H1 (cell line): Measurements from ENCODE around the gene C1orf21. TPM values are rescaled to one million over a fixed set of nuclear protein-coding genes. Genes with fewer than 3 reads are reported as not detected.

Experiments
- CTCF ChIA-PET: fragments of 300-600 bp; sonication (Branson Sonifier 250); formaldehyde crosslinking; loops from one replicate; lab custom pipeline; 2021; ENCODE audit not compliant: partially characterized antibody; lab: Charles Lee
- POLR2A ChIA-PET: fragments of 300-600 bp; sonication (Branson Sonifier 250); formaldehyde crosslinking; loops from one replicate; lab custom pipeline; 2021; ENCODE audit warnings: inconsistent platforms; ENCODE audit not compliant: partially characterized antibody; lab: Charles Lee
- DNase-seq, 2 experiments: peaks; one replicate each; pipeline versions ENCODE4 v3.0.0 to v3.0.0-alpha.2; 2010 to 2022; ENCODE audit warnings: low spot score in 2 of 2, low read depth in 1 of 2, mixed read lengths in 1 of 2
- FAIRE-seq: peaks from 2 replicates; lab custom pipeline; 2011; peaks lifted over from hg19 to GRCh38; lab: Jason Lieb, UNC
- H2AFZ ChIP-seq: 2 replicates; pipeline ENCODE4 v1.8.1; 2012; ENCODE audit warnings: low read length, inconsistent platforms
- H2AK5ac ChIP-seq: 2 replicates; pipeline ENCODE4 v1.6.1; 2013; ENCODE audit warnings: low read depth, low read length
- H2BK120ac ChIP-seq: replicated peaks from 2 replicates; pipeline ENCODE3; 2013; ENCODE audit warnings: low read depth, low read length, inconsistent platforms
- H2BK12ac ChIP-seq: 2 replicates; pipeline ENCODE4 v1.6.1; 2013; ENCODE audit warnings: low read depth, low read length
- H2BK15ac ChIP-seq: 2 replicates; pipeline ENCODE4 v1.6.1; 2013; ENCODE audit warnings: low read length
- H2BK20ac ChIP-seq: 2 replicates; pipeline ENCODE4 v1.6.1; 2013; ENCODE audit warnings: low read length
- H2BK5ac ChIP-seq: 2 replicates; pipeline ENCODE4 v1.6.1; 2013; ENCODE audit warnings: low read depth, low read length
- H3K14ac ChIP-seq: 2 replicates; pipeline ENCODE4 v1.6.1; 2013; ENCODE audit warnings: inconsistent platforms; ENCODE audit not compliant: insufficient read length
- H3K18ac ChIP-seq: 2 replicates; pipeline ENCODE4 v1.6.1; 2013; ENCODE audit warnings: low read length; ENCODE audit errors: extremely low read depth
- H3K23ac ChIP-seq: 2 replicates; pipeline ENCODE4 v1.6.1; 2013; ENCODE audit warnings: inconsistent platforms; ENCODE audit not compliant: insufficient read length
- H3K23me2 ChIP-seq: 2 replicates; pipeline ENCODE4 v1.6.1; 2013; ENCODE audit warnings: low read depth, low read length
- H3K27ac ChIP-seq: 2 replicates; pipeline ENCODE4 v1.6.1; 2011; ENCODE audit warnings: low read depth, low read length, inconsistent platforms
- H3K27me3 ChIP-seq, 4 experiments: replicated peaks in 1 of 4; 1 replicate in 1 of 4; 2 replicates in 3 of 4; pipeline versions ENCODE4 v1.6.1 to v1.8.1; 2011 to 2013; ENCODE audit warnings: low read length in 3 of 4, mild to moderate bottlenecking in 3 of 4, inconsistent platforms in 2 of 4, mixed read lengths in 2 of 4, moderate library complexity in 1 of 4; ENCODE audit not compliant: control insufficient read depth in 3 of 4, insufficient read depth in 3 of 4; ENCODE audit errors: extremely low read depth in 1 of 4
- H3K36me3 ChIP-seq, 4 experiments: 2 replicates each; pipeline versions ENCODE4 v1.6.1 to v1.8.1; 2011 to 2013; ENCODE audit warnings: mild to moderate bottlenecking in 4 of 4, low read length in 3 of 4, moderate library complexity in 2 of 4, control low read depth in 1 of 4, inconsistent platforms in 1 of 4; ENCODE audit not compliant: insufficient read depth in 4 of 4, control insufficient read depth in 2 of 4
- H3K4ac ChIP-seq: replicated peaks from 2 replicates; pipeline ENCODE3; 2013; ENCODE audit warnings: low read length, low read depth, mixed read lengths, inconsistent platforms; ENCODE audit not compliant: insufficient read length
- H3K4me1 ChIP-seq, 4 experiments: replicated peaks in 1 of 4; 1 replicate in 1 of 4; 2 replicates in 3 of 4; pipeline versions ENCODE4 v1.6.1 to v1.8.1; 2011 to 2013; ENCODE audit warnings: low read length in 3 of 4, inconsistent platforms in 2 of 4, mixed read lengths in 1 of 4; ENCODE audit not compliant: insufficient read depth in 4 of 4, control insufficient read depth in 3 of 4
- H3K4me2 ChIP-seq, 2 experiments: 2 replicates each; pipeline versions ENCODE4 v1.6.1 to v1.8.1; 2011 to 2013; ENCODE audit warnings: low read depth in 2 of 2, low read length in 2 of 2, control low read depth in 1 of 2, inconsistent platforms in 1 of 2, mild to moderate bottlenecking in 1 of 2; ENCODE audit not compliant: insufficient read depth in 1 of 2
- H3K4me3 ChIP-seq, 4 experiments: fragments of 200-600, 300-600 bp in 1 of 4; sonication (generic), shearing (Covaris generic), sonication (Bioruptor Twin) in 1 of 4; 2 replicates each; pipeline versions ENCODE4 v1.5.1 to v1.8.1; 2011 to 2016; ENCODE audit warnings: low read length in 4 of 4, low read depth in 3 of 4, control low read depth in 2 of 4, inconsistent platforms in 2 of 4, mild to moderate bottlenecking in 2 of 4, mixed read lengths in 1 of 4, moderate library complexity in 1 of 4; ENCODE audit not compliant: insufficient read depth in 2 of 4; ENCODE audit errors: extremely low read depth in 1 of 4
- H3K56ac ChIP-seq: replicated peaks from 2 replicates; pipeline ENCODE3; 2013; ENCODE audit warnings: low read depth, mild to moderate bottlenecking, mixed read lengths, low read length, inconsistent platforms; ENCODE audit not compliant: insufficient read length
- H3K79me1 ChIP-seq: 2 replicates; pipeline ENCODE4 v1.6.1; 2013; ENCODE audit warnings: low read depth, low read length, control low read depth
- H3K79me2 ChIP-seq, 2 experiments: 2 replicates each; pipeline versions ENCODE4 v1.6.1 to v1.8.1; 2012 to 2013; ENCODE audit warnings: low read length in 2 of 2, mild to moderate bottlenecking in 2 of 2, inconsistent platforms in 1 of 2; ENCODE audit not compliant: insufficient read depth in 2 of 2, control insufficient read depth in 1 of 2
- H3K9ac ChIP-seq, 4 experiments: replicated peaks in 1 of 4; 1 replicate in 1 of 4; 2 replicates in 3 of 4; pipeline versions ENCODE4 v1.6.1 to v1.8.1; 2011 to 2013; ENCODE audit warnings: low read depth in 3 of 4, low read length in 3 of 4, control low read depth in 2 of 4, mild to moderate bottlenecking in 2 of 4, moderate library complexity in 2 of 4, inconsistent platforms in 1 of 4; ENCODE audit errors: extremely low read depth in 1 of 4
- H3K9me3 ChIP-seq, 2 experiments: 2 replicates each; pipeline versions ENCODE4 v1.6.1 to v1.8.1; 2012 to 2013; ENCODE audit warnings: mild to moderate bottlenecking in 2 of 2, moderate library complexity in 2 of 2, control low read depth in 1 of 2, inconsistent platforms in 1 of 2, low read depth in 1 of 2, low read length in 1 of 2, mixed read lengths in 1 of 2; ENCODE audit not compliant: insufficient read depth in 2 of 2
- H4K20me1 ChIP-seq, 2 experiments: replicated peaks in 1 of 2; 2 replicates each; pipeline versions ENCODE3 to v1.8.1; 2011 to 2013; ENCODE audit warnings: inconsistent platforms in 2 of 2, low read length in 2 of 2, mild to moderate bottlenecking in 1 of 2; ENCODE audit not compliant: insufficient read depth in 2 of 2, control insufficient read depth in 1 of 2
- H4K5ac ChIP-seq: 2 replicates; pipeline ENCODE4 v1.6.1; 2013; ENCODE audit warnings: low read length, low read depth, mixed read lengths, inconsistent platforms; ENCODE audit not compliant: insufficient read length
- H4K8ac ChIP-seq: 2 replicates; pipeline ENCODE4 v1.8.0; 2013; ENCODE audit warnings: mild to moderate bottlenecking, moderate library complexity, low read length, inconsistent platforms; ENCODE audit not compliant: insufficient read depth; ENCODE audit errors: extremely low read depth
- H4K91ac ChIP-seq: replicated peaks from 2 replicates; pipeline ENCODE3; 2013; ENCODE audit warnings: low read length, mixed read lengths, inconsistent platforms; ENCODE audit not compliant: insufficient read length
- CTBP2 ChIP-seq: IDR thresholded peaks from 2 replicates; pipeline ENCODE4 v1.7.0; 2011; ENCODE audit warnings: borderline replicate concordance, mild to moderate bottlenecking, moderate library complexity, mixed read lengths, low read length; ENCODE audit not compliant: insufficient read depth, insufficient read length
- EGR1 ChIP-seq: IDR thresholded peaks from 2 replicates; pipeline ENCODE4 v1.6.1; 2011; ENCODE audit warnings: low read depth, low read length, borderline replicate concordance
- KDM1A ChIP-seq: fragments of 200-600, 300-600 bp; sonication (generic); IDR thresholded peaks from 2 replicates; pipeline ENCODE4 v1.7.1; 2016; ENCODE audit warnings: mild to moderate bottlenecking, low read length, borderline replicate concordance
- YY1 ChIP-seq: IDR thresholded peaks from 2 replicates; pipeline ENCODE4 v1.6.1; 2011; ENCODE audit warnings: low read depth, mild to moderate bottlenecking, low read length
- WGBS, 2 experiments: shearing (Covaris generic) in 1 of 2; methylation state at CpG; one replicate each; pipeline versions ENCODE4 v1.1.6 to v1.1.7; 2013 to 2015; ENCODE audit warnings: low lambda C conversion rate in 2 of 2, mixed read lengths in 2 of 2, inconsistent platforms in 1 of 2, low coverage in 1 of 2, missing lambda C conversion rate in 1 of 2; ENCODE audit not compliant: insufficient replicate concordance in 2 of 2, insufficient coverage in 1 of 2, insufficient read length in 1 of 2; ENCODE audit errors: extremely low coverage in 1 of 2, missing lambda C conversion rate in 1 of 2; 5-methylcytosine and 5-hydroxymethylcytosine counted together
- polyA plus RNA-seq, 7 experiments: library from polyadenylated mRNA; depleted of rRNA in 3 of 7; stranded (reverse) in 5 of 7; unstranded in 2 of 7; fragments of >200 nt in 5 of 7; fragments of 200-250 nt in 2 of 7; gene quantifications; 1 replicate in 5 of 7; 2 replicates in 1 of 7; 4 replicates in 1 of 7; pipeline versions ENCODE4 v1.2.1 to v1.2.3, GENCODE V29; 2011 to 2013; ENCODE audit warnings: missing spikeins in 2 of 7, mixed read lengths in 2 of 7
- total RNA-seq: library from RNA; stranded (reverse); fragmentation: NEBNext Ultra II Directional; extraction: Animal tissue kit (Norgen Biotek cat#: 25700); gene quantifications from 2 replicates; pipeline ENCODE4 v1.2.1, GENCODE V29; 2021

The C1orf21 gene
- total and polyA plus RNA-seq, 2 of the 8 experiments (the other 6 are each of a cell fraction or from before 2014, with no cell fraction given): 16.6 to 51.0 TPM

GRCh38 chr1:184433956-184434502, 47.2 kb downstream of the C1orf21 start:
- H3K23me2 ChIP-seq: no peaks in the 10 kb centered on the region; the same call in 1 of the 2 replicates
- H4K5ac ChIP-seq: no peak overlapping the region
- H2BK5ac ChIP-seq: no peak overlapping the region
- no peak for TF ChIP-seq YY1
- TF ChIP-seq CTBP2: no peak
- TF ChIP-seq EGR1: no peak
- no peak for TF ChIP-seq KDM1A
- no peak overlapping the region for H2AK5ac ChIP-seq
- no peak overlapping the region for H4K91ac ChIP-seq
- no peak overlapping the region for H2BK15ac ChIP-seq
- H3K4me2 ChIP-seq: no peak overlapping the region
- no peaks in the 10 kb centered on the region; a peak in 1 of 4 replicates for H3K9me3 ChIP-seq
- peaks cover 0 to 3% (median 1%) of the 10 kb centered on the region in 4 experiments; a peak in 2 of 8 replicates for H3K36me3 ChIP-seq
- H3K27me3 ChIP-seq: no peaks in the 10 kb centered on the region
- H2BK20ac ChIP-seq: no peak overlapping the region
- peaks cover 0 to 66% of the 10 kb centered on the region in 2 experiments; a peak in 3 of 4 replicates for H3K79me2 ChIP-seq
- 87% methylated on average over 4 of the region's 4 CpGs; no CpG with 5 or more reads in 1 of the 2 experiments for WGBS, 2 experiments
- no peak overlapping the region for H2AFZ ChIP-seq
- no peak overlapping the region for H2BK120ac ChIP-seq
- POLR2A ChIA-PET: interaction anchor here (1.2 kb wide), 1 partner anchor 9 kb away, joined by 3 read pairs; no protein-coding TSS in a partner anchor
- no peak overlapping the region for H2BK12ac ChIP-seq
- no peak overlapping the region for H3K14ac ChIP-seq
- CTCF ChIA-PET: interaction anchor here (0.7 to 1.0 kb wide), 2 partner anchors 8 to 13 kb away, joined by 3 read pairs; no protein-coding TSS in a partner anchor
- H3K4ac ChIP-seq: no peak overlapping the region
- H3K4me3 ChIP-seq: no peak overlapping the region
- no peak overlapping the region for H3K56ac ChIP-seq
- no peak overlapping the region for H3K27ac ChIP-seq
- H3K9ac ChIP-seq: no peak overlapping the region
- H3K23ac ChIP-seq: no peak overlapping the region
- no peak overlapping the region for H4K8ac ChIP-seq
- H3K18ac ChIP-seq: no peak overlapping the region
- peaks cover 9% of the 10 kb centered on the region for H3K79me1 ChIP-seq
- peaks cover 0 to 2% of the 10 kb centered on the region in 2 experiments for H4K20me1 ChIP-seq
- peaks cover 0 to 4% (median 3%) of the 10 kb centered on the region in 4 experiments; a peak in 2 of 7 replicates for H3K4me1 ChIP-seq
- FAIRE-seq (no peak), DNase-seq (no peak)
